SK-N-SH (cell line): ENCODE data around the gene FLAD1. TPM values are rescaled to one million over a fixed set of nuclear protein-coding genes. Genes with fewer than 3 reads are reported as not detected.

Experiments
- CTCF ChIA-PET: fragments of 300-600, 350-600 bp; formaldehyde crosslinking; extraction: SDS; loops from one replicate; lab custom pipeline; 2021; lab: Yijun Ruan, JAX
- POLR2A ChIA-PET: fragments of 350-600 bp; sonication (Branson Sonifier 250); formaldehyde crosslinking; extraction: SDS; loops from one replicate; lab custom pipeline; 2020; ENCODE audit warnings: antibody characterized with exemption, inconsistent platforms; lab: Yijun Ruan, JAX
- DNase-seq: peaks from one replicate; pipeline ENCODE4 v3.0.0; 2012
- H2AFZ ChIP-seq: fragments of 200-600 bp; sonication (generic); 2 replicates; pipeline ENCODE4 v1.8.1; 2016; ENCODE audit warnings: antibody characterized with exemption, mild to moderate bottlenecking, low read depth
- H3F3A ChIP-seq: fragments of 200-600 bp; sonication (generic); replicated peaks from 2 replicates; pipeline ENCODE3; 2016; ENCODE audit warnings: antibody characterized with exemption, mild to moderate bottlenecking; ENCODE audit not compliant: insufficient read depth
- H3K27ac ChIP-seq, 2 experiments: fragments of 200-500 bp in 1 of 2; fragments of 200-600 bp in 1 of 2; sonication (Bioruptor generic) in 1 of 2; sonication (generic), shearing (Covaris generic) in 1 of 2; 2 replicates each; pipeline versions ENCODE4 v1.5.1 to v1.6.1; 2014 to 2016; ENCODE audit warnings: low read depth in 2 of 2, inconsistent platforms in 1 of 2, low read length in 1 of 2, mild to moderate bottlenecking in 1 of 2, mixed read lengths in 1 of 2
- H3K27me3 ChIP-seq: fragments of 200-600 bp; sonication (generic), shearing (Covaris generic); 2 replicates; pipeline ENCODE4 v1.6.1; 2016; ENCODE audit warnings: mixed run types; ENCODE audit not compliant: insufficient read depth
- H3K36me3 ChIP-seq, 2 experiments: fragments of 200-500 bp in 1 of 2; fragments of 200-600 bp in 1 of 2; sonication (Bioruptor generic) in 1 of 2; sonication (generic) in 1 of 2; replicated peaks in 1 of 2; 2 replicates each; pipeline versions ENCODE3 to v1.5.1; 2014 to 2016; ENCODE audit warnings: low read length in 1 of 2, mild to moderate bottlenecking in 1 of 2; ENCODE audit not compliant: insufficient read depth in 2 of 2, control insufficient read depth in 1 of 2
- H3K4me1 ChIP-seq, 2 experiments: fragments of 200-500 bp in 1 of 2; fragments of 200-600 bp in 1 of 2; sonication (Bioruptor generic) in 1 of 2; sonication (generic), shearing (Covaris generic) in 1 of 2; 2 replicates each; pipeline versions ENCODE4 v1.5.1 to v1.6.1; 2014 to 2016; ENCODE audit warnings: low read depth in 1 of 2, low read length in 1 of 2, mixed run types in 1 of 2; ENCODE audit not compliant: insufficient read depth in 2 of 2, control insufficient read depth in 1 of 2
- H3K4me2 ChIP-seq: fragments of 200-600 bp; sonication (generic), shearing (Covaris generic); 2 replicates; pipeline ENCODE4 v1.6.1; 2017; ENCODE audit warnings: mixed run types
- H3K4me3 ChIP-seq, 2 experiments: fragments of 200-500 bp in 1 of 2; fragments of 200-600 bp in 1 of 2; sonication (Bioruptor generic) in 1 of 2; sonication (generic), shearing (Covaris generic) in 1 of 2; 2 replicates each; pipeline versions ENCODE4 v1.5.1 to v1.8.1; 2014 to 2016; ENCODE audit warnings: low read depth in 2 of 2, inconsistent platforms in 1 of 2, low read length in 1 of 2, mild to moderate bottlenecking in 1 of 2, mixed read lengths in 1 of 2, moderate library complexity in 1 of 2
- H3K79me2 ChIP-seq: fragments of 200-600 bp; sonication (generic); 2 replicates; pipeline ENCODE4 v1.8.1; 2017; ENCODE audit warnings: mild to moderate bottlenecking; ENCODE audit not compliant: insufficient read depth
- H3K9ac ChIP-seq: fragments of 200-600 bp; sonication (generic); 2 replicates; pipeline ENCODE4 v1.6.1; 2017; ENCODE audit warnings: mixed run types
- H3K9me2 ChIP-seq: fragments of 200-600 bp; sonication (generic); 2 replicates; pipeline ENCODE4 v1.6.1; 2017; ENCODE audit warnings: mixed run types
- H3K9me3 ChIP-seq: fragments of 200-600 bp; sonication (generic); 2 replicates; pipeline ENCODE4 v1.6.1; 2017; ENCODE audit warnings: mixed run types, mild to moderate bottlenecking, moderate library complexity
- H4K20me1 ChIP-seq: fragments of 200-600 bp; sonication (generic); 2 replicates; pipeline ENCODE4 v1.6.1; 2017; ENCODE audit warnings: mild to moderate bottlenecking, mixed run types; ENCODE audit not compliant: insufficient read depth
- CHD2 ChIP-seq: fragments of 150-350 bp; IDR thresholded peaks from 2 replicates; pipeline ENCODE4 v1.6.1; 2018; ENCODE audit warnings: low read length; ENCODE audit not compliant: partially characterized antibody
- ELF1 ChIP-seq: IDR thresholded peaks from 2 replicates; pipeline ENCODE4 v1.4.0; 2012
- FOSL2 ChIP-seq: IDR thresholded peaks from 2 replicates; pipeline ENCODE4 v1.4.0; 2012; ENCODE audit warnings: low read depth, mild to moderate bottlenecking, moderate library complexity, borderline replicate concordance
- GABPA ChIP-seq: IDR thresholded peaks from 2 replicates; pipeline ENCODE4 v1.4.0; 2012; ENCODE audit warnings: low read depth, mild to moderate bottlenecking
- MEF2A ChIP-seq: IDR thresholded peaks from 2 replicates; pipeline ENCODE4 v1.4.0; 2012; ENCODE audit warnings: low read depth, borderline replicate concordance
- MXI1 ChIP-seq: IDR thresholded peaks from 2 replicates; pipeline ENCODE4 v1.6.1; 2012; ENCODE audit warnings: mild to moderate bottlenecking, low read depth, low read length, improper control_type of control experiment
- NFIC ChIP-seq: IDR thresholded peaks from 2 replicates; pipeline ENCODE4 v1.4.0; 2012; ENCODE audit warnings: borderline replicate concordance
- POLR2AphosphoS5 ChIP-seq: IDR thresholded peaks from 2 replicates; pipeline ENCODE4 v1.6.1; 2012; ENCODE audit warnings: low read depth, low read length
- RAD21 ChIP-seq: IDR thresholded peaks from 2 replicates; pipeline ENCODE4 v1.6.1; 2012; ENCODE audit warnings: mild to moderate bottlenecking, low read length
- SIN3A ChIP-seq: IDR thresholded peaks from 2 replicates; pipeline ENCODE4 v1.6.1; 2012; ENCODE audit warnings: low read depth, mild to moderate bottlenecking, low read length, moderate library complexity, borderline replicate concordance
- SMC3 ChIP-seq: IDR thresholded peaks from 2 replicates; pipeline ENCODE4 v1.6.1; 2012; ENCODE audit warnings: low read depth, low read length, improper control_type of control experiment
- TCF12 ChIP-seq: IDR thresholded peaks from 2 replicates; pipeline ENCODE4 v1.4.0; 2012
- USF1 ChIP-seq: IDR thresholded peaks from 2 replicates; pipeline ENCODE4 v1.4.0; 2012; ENCODE audit warnings: low read depth, borderline replicate concordance
- WGBS: methylation state at CpG from one replicate; pipeline ENCODE4 v1.1.6; 2017; ENCODE audit warnings: low lambda C conversion rate; 5-methylcytosine and 5-hydroxymethylcytosine counted together
- polyA plus RNA-seq, 3 experiments: library from polyadenylated mRNA; depleted of rRNA; stranded (reverse); fragments of >200 nt; gene quantifications; 2 replicates each; pipeline ENCODE4 v1.2.3, GENCODE V29; 2012
- TF ChIP-seq, protein P1 (sequence below): fragments of 150-350 bp; IDR thresholded peaks from 2 replicates; pipeline ENCODE4 v1.6.1; 2017; ENCODE audit warnings: antibody characterized with exemption, low read length, low read depth, borderline replicate concordance
- TF ChIP-seq, protein P2 (sequence below): IDR thresholded peaks from 2 replicates; pipeline ENCODE4; 2012

Gene FLAD1
- polyA plus RNA-seq, 1 of the 3 experiments (the other 2 are of a cell fraction): 50.8 TPM

GRCh38 chr1:154982897-154983648 lies at the start of gene FLAD1 (continued):
- TF ChIP-seq, protein P1, sequence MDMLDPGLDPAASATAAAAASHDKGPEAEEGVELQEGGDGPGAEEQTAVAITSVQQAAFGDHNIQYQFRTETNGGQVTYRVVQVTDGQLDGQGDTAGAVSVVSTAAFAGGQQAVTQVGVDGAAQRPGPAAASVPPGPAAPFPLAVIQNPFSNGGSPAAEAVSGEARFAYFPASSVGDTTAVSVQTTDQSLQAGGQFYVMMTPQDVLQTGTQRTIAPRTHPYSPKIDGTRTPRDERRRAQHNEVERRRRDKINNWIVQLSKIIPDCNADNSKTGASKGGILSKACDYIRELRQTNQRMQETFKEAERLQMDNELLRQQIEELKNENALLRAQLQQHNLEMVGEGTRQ: peak; percentile 59; the same call in 1 of the 2 replicates
- TF ChIP-seq RAD21: 0 out of 2 replicates have a peak, but pooled peaks have one; percentile 1
- peak; percentile 97 for TF ChIP-seq CHD2
- TF ChIP-seq MEF2A: no peak
- TF ChIP-seq FOSL2: no peak
- peak; percentile 95 for TF ChIP-seq USF1
- no peak for TF ChIP-seq NFIC
- peak; percentile 96 for TF ChIP-seq MXI1
- TF ChIP-seq GABPA: peak; percentile 90
- TF ChIP-seq, protein P2, sequence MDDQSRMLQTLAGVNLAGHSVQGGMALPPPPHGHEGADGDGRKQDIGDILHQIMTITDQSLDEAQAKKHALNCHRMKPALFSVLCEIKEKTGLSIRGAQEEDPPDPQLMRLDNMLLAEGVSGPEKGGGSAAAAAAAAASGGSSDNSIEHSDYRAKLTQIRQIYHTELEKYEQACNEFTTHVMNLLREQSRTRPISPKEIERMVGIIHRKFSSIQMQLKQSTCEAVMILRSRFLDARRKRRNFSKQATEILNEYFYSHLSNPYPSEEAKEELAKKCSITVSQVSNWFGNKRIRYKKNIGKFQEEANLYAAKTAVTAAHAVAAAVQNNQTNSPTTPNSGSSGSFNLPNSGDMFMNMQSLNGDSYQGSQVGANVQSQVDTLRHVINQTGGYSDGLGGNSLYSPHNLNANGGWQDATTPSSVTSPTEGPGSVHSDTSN: peak; percentile 100

GRCh38 chr1:154934358-154934948 lies 48.7 kb upstream of the FLAD1 start:
- DNase-seq: no peak
- POLR2A ChIA-PET: no interaction called here
- CTCF ChIA-PET: interaction anchor here (0.8 to 1.7 kb wide), 3 partner anchors 28 to 127 kb away, joined by 3 to 5 read pairs (median 4); partner anchors contain the start of gene PYGO2
- Histone ChIP-seq H3K4me1 (peaks cover 10 to 16% of the 10 kb centered on the region in 2 experiments; a peak in 3 of 4 replicates), H3K9ac (no peak overlapping the region), H3F3A (peaks cover 12% of the 10 kb centered on the region), H3K79me2 (peaks cover 12% of the 10 kb centered on the region; the same call in 1 of the 2 replicates), H3K27me3 (no peaks in the 10 kb centered on the region), H3K36me3 (peaks cover 0 to under 1% of the 10 kb centered on the region in 2 experiments), H3K9me2 (no peaks in the 10 kb centered on the region), H3K4me3 (no peak overlapping the region), H3K9me3 (no peaks in the 10 kb centered on the region), H3K27ac (no peak overlapping the region), H2AFZ (no peak overlapping the region), H4K20me1 (no peaks in the 10 kb centered on the region), H3K4me2 (no peak overlapping the region)
- WGBS: 89% methylated on average over 5 of the region's 5 CpGs
- TF ChIP-seq CHD2: no peak
- TF ChIP-seq SMC3: no peak
- no peak for TF ChIP-seq ELF1
- no peak for TF ChIP-seq SIN3A
- TF ChIP-seq, protein P2: no peak
- TF ChIP-seq POLR2AphosphoS5: no peak
- no peak for TF ChIP-seq NFIC
- no peak for TF ChIP-seq TCF12
